ENCODE data around the gene TOMM20L.

GRCh38 chr14:58401587-58401986, 5.9 kb downstream of the TOMM20L start:
- TF ChIP-seq CTCF (IDR thresholded peaks at IDR 0.05) (no peak), POLR2A (IDR thresholded peaks at IDR 0.05) (no peak)
